ENCODE data around the gene INPP5A.

The INPP5A gene

GRCh38 chr10:132783165-132783939, 245.8 kb downstream of the INPP5A start:
- in situ Hi-C loops (cut with MboI; ENCODE audit: low sequenced_read_pairs, unreplicated experiment) = no loop called here
- TF ChIP-seq, protein P1, sequence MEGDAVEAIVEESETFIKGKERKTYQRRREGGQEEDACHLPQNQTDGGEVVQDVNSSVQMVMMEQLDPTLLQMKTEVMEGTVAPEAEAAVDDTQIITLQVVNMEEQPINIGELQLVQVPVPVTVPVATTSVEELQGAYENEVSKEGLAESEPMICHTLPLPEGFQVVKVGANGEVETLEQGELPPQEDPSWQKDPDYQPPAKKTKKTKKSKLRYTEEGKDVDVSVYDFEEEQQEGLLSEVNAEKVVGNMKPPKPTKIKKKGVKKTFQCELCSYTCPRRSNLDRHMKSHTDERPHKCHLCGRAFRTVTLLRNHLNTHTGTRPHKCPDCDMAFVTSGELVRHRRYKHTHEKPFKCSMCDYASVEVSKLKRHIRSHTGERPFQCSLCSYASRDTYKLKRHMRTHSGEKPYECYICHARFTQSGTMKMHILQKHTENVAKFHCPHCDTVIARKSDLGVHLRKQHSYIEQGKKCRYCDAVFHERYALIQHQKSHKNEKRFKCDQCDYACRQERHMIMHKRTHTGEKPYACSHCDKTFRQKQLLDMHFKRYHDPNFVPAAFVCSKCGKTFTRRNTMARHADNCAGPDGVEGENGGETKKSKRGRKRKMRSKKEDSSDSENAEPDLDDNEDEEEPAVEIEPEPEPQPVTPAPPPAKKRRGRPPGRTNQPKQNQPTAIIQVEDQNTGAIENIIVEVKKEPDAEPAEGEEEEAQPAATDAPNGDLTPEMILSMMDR (IDR thresholded peaks at IDR 0.05; ENCODE audit: borderline replicate concordance, control extremely low read depth, extremely low read depth, insufficient read depth, missing control alignments) = no peak
- no peak for DNase-seq (ENCODE audit: low spot score)

- in situ Hi-C loops (cut with MboI; ENCODE audit: low sequenced_read_pairs, unreplicated experiment) = no loop called here
- TF ChIP-seq, protein P1 (IDR thresholded peaks at IDR 0.05; ENCODE audit: borderline replicate concordance, control extremely low read depth, extremely low read depth, insufficient read depth, missing control alignments) = no peak
- DNase-seq (ENCODE audit: low spot score) = no peak
Measured at GRCh38 chr10:132783940-132784865, 246.6 kb downstream of the INPP5A start.

DNA sequence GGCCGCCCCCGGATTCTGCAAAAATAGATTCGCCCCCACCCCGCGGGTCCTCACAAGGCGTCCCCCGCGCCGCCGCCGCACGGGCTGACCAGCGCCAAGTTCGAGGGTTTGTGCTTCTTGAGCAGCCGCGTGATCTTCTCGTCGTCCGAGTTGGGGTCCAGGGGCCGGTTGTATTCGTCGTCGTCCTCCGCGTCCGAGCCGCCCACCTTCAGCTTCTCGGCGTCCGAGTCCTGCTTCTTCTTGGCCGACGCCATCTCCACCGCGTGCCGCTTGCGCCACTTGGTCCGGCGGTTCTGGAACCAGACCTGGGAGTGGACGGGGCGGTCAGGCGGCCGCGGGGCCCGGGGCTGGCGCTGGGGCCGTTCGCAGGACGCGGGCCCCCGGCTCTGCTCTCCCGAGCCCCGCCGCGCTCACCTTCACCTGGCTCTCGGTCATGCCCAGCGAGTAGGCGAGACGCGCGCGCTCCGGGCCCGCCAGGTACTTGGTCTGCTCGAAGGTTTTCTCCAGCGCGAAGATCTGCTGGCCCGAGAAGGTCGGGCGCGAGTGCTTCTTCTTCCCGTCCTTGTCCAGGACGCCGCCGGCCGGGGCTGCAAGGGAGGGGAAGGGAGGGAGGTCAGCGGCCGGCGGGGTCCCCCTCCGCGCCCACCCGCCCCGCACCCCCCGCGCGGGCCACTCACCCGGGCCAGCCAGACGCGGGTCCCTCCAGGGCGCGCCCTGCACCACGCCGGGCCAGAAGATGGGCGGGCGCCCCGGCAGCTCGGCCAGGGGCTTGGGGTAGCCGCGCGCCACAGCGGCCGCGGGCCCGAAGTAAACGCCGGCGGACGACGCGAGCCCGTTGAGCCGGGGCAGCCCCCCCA, 247.5 kb downstream of the INPP5A start:
- TF ChIP-seq, protein P1 (IDR thresholded peaks at IDR 0.05; ENCODE audit: borderline replicate concordance, control extremely low read depth, extremely low read depth, insufficient read depth, missing control alignments) = no peak
- in situ Hi-C loops (cut with MboI; ENCODE audit: low sequenced_read_pairs, unreplicated experiment) = no loop called here
- DNase-seq (ENCODE audit: low spot score) = no peak

- TF ChIP-seq, protein P1 (IDR thresholded peaks at IDR 0.05; ENCODE audit: borderline replicate concordance, control extremely low read depth, extremely low read depth, insufficient read depth, missing control alignments) = no peak
Measured at GRCh38 chr10:132785723-132786475, 248.3 kb downstream of the INPP5A start, which contains the start of gene NKX6-2. Gene NKX6-2, minus strand, starts transcription at chr10:132786147. Its CDS starts 199 bp downstream, at chr10:132785948.

GRCh38 chr10:132786476-132786883, 248.9 kb downstream of the INPP5A start:
- in situ Hi-C loops (cut with MboI; ENCODE audit: low sequenced_read_pairs, unreplicated experiment) = no loop called here
- TF ChIP-seq, protein P1 (IDR thresholded peaks at IDR 0.05; ENCODE audit: borderline replicate concordance, control extremely low read depth, extremely low read depth, insufficient read depth, missing control alignments) = no peak
- DNase-seq (ENCODE audit: low spot score) = no peak

More at GRCh38 chr10:132785723-132786475, 248.3 kb downstream of the INPP5A start, which contains the start of gene NKX6-2:
- in situ Hi-C loops (cut with MboI; ENCODE audit: low sequenced_read_pairs, unreplicated experiment) = no loop called here
- DNase-seq (ENCODE audit: low spot score) = no peak

Data from GM13976 (cell line).